ENCODE data around the gene SHANK1.
"Not testable (repeated sequence)": the region's sequence is repeated elsewhere in the genome, so short reads cannot be mapped to it uniquely, and the experiment has no call there.

The SHANK1 gene

GRCh38 chr19:50719566-50719965, at the start of gene SHANK1:
Gene SHANK1, minus strand, starts transcription at chr19:50719802. Its CDS starts 2,883 bp downstream, at chr19:50716919.
- no peak within 1 kb of the TSS for H3K4me3 ChIP-seq (ENCODE audit: low read length)
- TF ChIP-seq ZNF274 (IDR thresholded peaks at IDR 0.05; ENCODE audit: low read depth, low read length) = no peak

DNA sequence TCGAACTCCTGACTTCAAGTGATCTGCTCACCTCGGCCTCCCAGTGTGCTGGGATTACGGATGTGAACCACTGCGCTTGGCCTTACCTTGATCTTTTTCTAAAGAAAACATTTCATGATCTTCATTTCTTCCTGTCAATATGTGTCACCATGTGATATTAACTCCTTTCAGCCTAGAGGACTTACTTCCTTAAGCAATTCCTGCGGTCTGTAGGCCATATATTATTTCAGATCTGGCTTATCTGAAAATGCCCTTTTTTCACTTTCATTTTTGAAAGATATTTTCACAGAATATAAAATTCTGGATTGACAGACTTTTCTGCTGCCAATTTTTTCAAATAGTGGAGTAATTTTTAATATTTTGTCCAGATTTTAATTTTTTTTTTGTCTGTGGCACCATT, 48.7 kb upstream of the SHANK1 start:
- no peak overlapping the region for H3K4me3 ChIP-seq (ENCODE audit: low read length)
- no peak for TF ChIP-seq ZNF274 (IDR thresholded peaks at IDR 0.05; ENCODE audit: low read depth, low read length)

DNA sequence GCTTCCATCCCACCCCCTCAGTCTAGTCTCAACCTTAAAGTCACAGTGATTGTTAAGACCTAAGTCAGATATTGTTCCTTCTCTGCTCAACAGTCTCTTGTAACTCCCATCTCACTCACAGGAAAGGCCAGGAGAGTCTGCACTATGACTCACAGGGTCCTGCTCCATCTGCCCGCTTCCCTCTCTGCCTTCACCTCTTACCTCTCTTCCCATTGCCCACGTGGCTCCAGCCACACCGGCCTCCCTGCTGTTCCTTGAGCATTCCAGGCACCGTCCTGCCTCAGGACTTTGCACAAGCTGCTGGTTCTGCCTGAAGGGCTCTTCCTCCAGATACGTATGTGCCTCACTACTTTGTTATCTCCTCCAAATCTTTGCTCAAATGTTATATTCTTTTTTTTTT, 47.7 kb upstream of the SHANK1 start:
- not testable (repeated sequence) for H3K4me3 ChIP-seq (ENCODE audit: low read length)

DNA sequence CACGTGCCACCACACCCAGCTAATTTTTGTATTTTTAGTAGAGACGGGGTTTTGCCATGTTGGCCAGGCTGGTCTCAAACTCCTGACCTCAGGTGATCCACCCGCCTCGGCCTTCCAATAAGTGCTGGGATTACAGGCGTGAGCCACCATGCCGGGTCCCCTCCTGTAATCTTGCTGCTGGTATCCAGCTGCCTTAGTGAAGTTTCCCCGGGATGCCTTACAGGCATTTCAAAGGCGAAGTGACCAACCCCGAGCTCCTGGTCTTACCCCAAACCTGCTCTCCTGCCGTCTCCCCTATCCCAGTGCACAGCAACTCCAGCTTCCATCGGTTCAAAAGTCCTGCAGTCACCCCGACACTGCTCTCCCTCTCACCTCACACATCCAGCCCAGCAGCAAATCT, 47.1 kb upstream of the SHANK1 start:
- H3K4me3 ChIP-seq (ENCODE audit: low read length) = not testable (repeated sequence)

GRCh38 chr19:50764409-50764808, 44.8 kb upstream of the SHANK1 start:
- no peak overlapping the region for H3K4me3 ChIP-seq (ENCODE audit: low read length)
- no peak for TF ChIP-seq ZNF274 (IDR thresholded peaks at IDR 0.05; ENCODE audit: low read depth, low read length)

- H3K4me3 ChIP-seq (ENCODE audit: low read length) = not testable (repeated sequence)
Measured at GRCh38 chr19:50763521-50763920, 43.9 kb upstream of the SHANK1 start.

GRCh38 chr19:50761501-50761900, 41.9 kb upstream of the SHANK1 start:
- H3K4me3 ChIP-seq (ENCODE audit: low read length) = not testable (repeated sequence)

GRCh38 chr19:50759886-50760285, 40.3 kb upstream of the SHANK1 start:
- no peak overlapping the region for H3K4me3 ChIP-seq (ENCODE audit: low read length)
- TF ChIP-seq ZNF274 (IDR thresholded peaks at IDR 0.05; ENCODE audit: low read depth, low read length) = no peak

DNA sequence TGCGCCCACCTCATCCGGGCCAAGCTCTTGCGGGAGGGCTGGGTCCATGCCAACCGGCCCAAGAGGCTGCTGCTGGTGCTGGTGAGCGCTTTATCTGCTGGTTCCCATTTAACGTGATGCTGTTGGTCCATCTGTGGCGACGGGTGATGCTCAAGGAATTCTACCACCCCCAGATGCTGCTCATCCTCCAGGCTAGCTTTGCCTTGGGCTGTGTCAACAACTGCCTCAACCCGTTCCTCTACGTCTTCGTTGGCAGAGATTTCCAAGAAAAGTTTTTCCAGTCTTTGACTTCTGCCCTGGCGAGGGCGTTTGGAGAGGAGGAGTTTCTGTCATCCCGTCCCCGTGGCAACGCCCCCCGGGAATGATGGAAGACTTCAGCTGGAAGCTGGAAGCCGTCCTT, 39.5 kb upstream of the SHANK1 start:
- not testable (repeated sequence) for H3K4me3 ChIP-seq (ENCODE audit: low read length)

DNA sequence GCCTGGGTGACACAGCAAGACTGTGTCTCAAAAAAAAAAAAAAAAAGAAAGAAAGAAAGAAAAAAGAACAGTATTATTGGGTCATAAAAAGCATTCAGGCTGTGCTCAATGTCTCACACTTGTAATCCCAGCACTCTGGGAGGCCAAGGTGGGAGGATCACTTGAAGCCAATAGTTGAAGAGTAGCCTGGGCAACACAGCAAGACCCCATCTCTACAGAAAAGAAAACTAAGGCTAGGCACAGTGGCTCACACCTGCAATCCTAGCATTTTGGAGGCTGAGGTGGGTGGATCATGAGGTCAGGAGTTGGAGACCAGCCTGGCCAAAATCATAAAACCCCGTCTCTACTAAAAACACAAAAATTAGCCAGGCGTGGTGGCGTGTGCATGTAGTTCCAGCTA, 38.0 kb upstream of the SHANK1 start:
- H3K4me3 ChIP-seq (ENCODE audit: low read length) = not testable (repeated sequence)

DNA sequence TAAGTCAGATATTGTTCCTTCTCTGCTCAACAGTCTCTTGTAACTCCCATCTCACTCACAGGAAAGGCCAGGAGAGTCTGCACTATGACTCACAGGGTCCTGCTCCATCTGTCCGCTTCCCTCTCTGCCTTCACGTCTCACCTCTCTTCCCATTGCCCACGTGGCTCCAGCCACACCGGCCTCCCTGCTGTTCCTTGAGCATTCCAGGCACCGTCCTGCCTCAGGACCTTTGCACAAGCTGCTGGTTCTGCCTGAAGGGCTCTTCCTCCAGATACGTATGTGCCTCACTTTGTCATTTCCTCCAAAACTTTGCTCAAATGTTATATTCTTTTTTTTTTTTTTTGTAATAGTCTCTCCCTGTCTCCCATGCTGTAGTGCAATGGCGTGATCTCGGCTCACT, 36.6 kb upstream of the SHANK1 start:
- H3K4me3 ChIP-seq (ENCODE audit: low read length) = not testable (repeated sequence)

DNA sequence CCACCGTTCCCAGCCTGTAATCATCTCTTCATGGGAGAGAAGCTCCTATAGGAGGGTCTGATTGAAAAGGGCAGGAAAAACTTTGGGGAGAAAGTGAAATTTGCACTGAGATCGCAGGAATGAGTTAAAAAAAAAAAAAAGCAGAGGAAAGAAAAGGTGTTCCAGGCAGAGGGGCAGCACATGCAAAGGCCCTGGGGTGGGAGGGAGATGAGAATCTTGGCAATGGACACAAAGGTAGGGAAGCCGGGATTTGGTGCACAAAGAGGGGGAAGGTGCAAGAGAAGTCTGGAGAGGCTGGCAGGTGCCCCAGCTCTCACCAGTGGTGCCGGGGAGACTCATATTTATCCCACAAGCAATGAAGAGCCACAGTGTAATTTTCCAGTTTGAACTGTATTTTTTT, 34.3 kb upstream of the SHANK1 start:
- H3K4me3 ChIP-seq (ENCODE audit: low read length) = no peak overlapping the region
- no peak for TF ChIP-seq ZNF274 (IDR thresholded peaks at IDR 0.05; ENCODE audit: low read depth, low read length)

DNA sequence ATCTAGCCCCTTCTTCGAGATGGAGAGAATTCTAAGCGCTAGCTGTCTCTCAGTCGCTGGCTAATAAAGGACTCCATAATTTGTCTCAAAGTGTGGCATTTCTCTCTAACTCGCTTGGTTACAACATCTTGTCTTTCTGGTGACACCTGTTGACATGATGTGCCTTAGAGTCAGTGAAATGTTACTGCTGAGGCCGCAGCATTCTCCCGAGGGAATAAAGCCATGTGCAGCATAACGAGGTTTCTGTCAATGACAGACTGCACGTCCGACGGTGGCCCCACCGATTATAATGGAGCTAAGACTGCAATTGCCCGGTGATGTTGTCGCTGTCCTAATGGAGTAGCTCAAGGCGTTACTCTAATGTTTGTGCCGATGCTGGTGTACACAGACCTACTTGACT, 30.4 kb upstream of the SHANK1 start:
- TF ChIP-seq ZNF274 (IDR thresholded peaks at IDR 0.05; ENCODE audit: low read depth, low read length) = no peak

DNA sequence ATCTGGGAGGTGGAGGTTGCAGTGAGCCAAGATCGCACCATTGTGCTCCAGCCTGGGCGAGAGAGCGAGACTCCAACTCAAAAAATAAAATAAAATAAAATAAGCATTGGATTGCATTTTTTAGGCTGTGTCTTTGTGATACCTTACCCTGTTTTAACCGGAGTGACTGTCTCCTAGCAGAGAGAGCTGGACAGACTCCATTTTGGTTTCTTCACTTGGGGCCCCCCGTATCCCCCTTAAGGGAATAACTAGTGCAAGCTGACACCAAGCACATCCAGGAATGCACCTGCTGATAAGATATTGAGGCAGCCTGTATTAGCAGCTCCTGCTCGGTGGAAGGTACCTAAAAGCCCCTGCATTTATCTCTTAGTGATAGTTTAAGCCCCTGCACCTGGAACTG, 29.9 kb upstream of the SHANK1 start:
- H3K4me3 ChIP-seq (ENCODE audit: low read length) = no peak overlapping the region
- no peak for TF ChIP-seq ZNF274 (IDR thresholded peaks at IDR 0.05; ENCODE audit: low read depth, low read length)

More for the DNA sequence above, 30.4 kb upstream of the SHANK1 start:
- no peak overlapping the region for H3K4me3 ChIP-seq (ENCODE audit: low read length)

- H3K4me3 ChIP-seq (ENCODE audit: low read length) = not testable (repeated sequence)
Measured at GRCh38 chr19:50747141-50747540, 27.5 kb upstream of the SHANK1 start.

DNA sequence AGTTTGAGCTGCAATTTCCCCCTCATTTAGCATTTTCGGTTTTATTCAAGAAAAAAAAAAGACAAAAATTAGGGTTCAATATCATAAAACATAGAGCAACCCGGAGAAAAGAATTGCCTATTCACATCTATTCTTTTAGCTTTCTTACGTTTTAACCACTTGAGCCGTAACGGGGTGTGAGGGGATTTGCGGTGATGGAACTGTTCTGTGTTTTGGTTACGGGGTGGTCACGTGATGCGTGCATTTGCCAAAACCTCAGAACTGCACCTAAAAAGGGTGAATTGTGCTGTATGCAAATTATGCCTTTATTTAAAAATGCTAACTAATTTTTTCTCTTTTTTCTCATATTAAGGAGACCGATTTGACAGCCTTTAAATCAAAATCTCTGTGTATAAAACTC, 25.6 kb upstream of the SHANK1 start:
- no peak for TF ChIP-seq ZNF274 (IDR thresholded peaks at IDR 0.05; ENCODE audit: low read depth, low read length)
- H3K4me3 ChIP-seq (ENCODE audit: low read length) = no peak overlapping the region

DNA sequence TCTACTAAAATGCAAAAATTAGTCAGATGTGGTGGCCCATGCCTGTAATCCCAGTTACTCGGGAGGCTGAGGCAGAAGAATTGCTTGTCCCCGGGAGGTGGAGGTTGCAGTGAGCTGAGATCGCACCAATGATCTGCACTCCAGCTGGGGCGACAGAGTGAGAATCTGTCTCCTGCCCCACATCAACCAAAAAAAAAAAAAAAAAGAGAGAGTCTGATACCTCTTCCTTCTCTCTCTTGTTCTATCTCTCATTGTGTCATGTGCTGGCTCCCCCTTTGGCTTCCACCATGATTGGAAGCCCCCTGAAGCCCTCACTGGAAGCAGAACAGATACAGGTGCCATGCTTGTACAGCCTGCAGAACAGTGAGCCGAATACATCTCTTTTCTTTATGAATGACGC, 23.9 kb upstream of the SHANK1 start:
- no peak overlapping the region for H3K4me3 ChIP-seq (ENCODE audit: low read length)
- no peak for TF ChIP-seq ZNF274 (IDR thresholded peaks at IDR 0.05; ENCODE audit: low read depth, low read length)
